GM12891 (cell line): ENCODE measurements around the gene TSPAN9.

Experiments used
- PAX5 ChIP-seq: IDR thresholded peaks from 2 replicates; pipeline ENCODE4 v1.6.1; 2011; ENCODE audit warnings: low read length, moderate library complexity, mild to moderate bottlenecking; ENCODE audit not compliant: insufficient read depth, severe bottlenecking
- POLR2A ChIP-seq: IDR thresholded peaks from 2 replicates; pipeline ENCODE4 v1.6.1; 2011; ENCODE audit warnings: low read depth, low read length, control low read depth
- POLR2AphosphoS5 ChIP-seq: IDR thresholded peaks from 2 replicates; pipeline ENCODE4 v1.6.1; 2011; ENCODE audit warnings: low read depth, low read length, control low read depth
- TAF1 ChIP-seq: IDR thresholded peaks from 2 replicates; pipeline ENCODE4 v1.6.1; 2011; ENCODE audit warnings: low read depth, low read length, control low read depth

DNA sequence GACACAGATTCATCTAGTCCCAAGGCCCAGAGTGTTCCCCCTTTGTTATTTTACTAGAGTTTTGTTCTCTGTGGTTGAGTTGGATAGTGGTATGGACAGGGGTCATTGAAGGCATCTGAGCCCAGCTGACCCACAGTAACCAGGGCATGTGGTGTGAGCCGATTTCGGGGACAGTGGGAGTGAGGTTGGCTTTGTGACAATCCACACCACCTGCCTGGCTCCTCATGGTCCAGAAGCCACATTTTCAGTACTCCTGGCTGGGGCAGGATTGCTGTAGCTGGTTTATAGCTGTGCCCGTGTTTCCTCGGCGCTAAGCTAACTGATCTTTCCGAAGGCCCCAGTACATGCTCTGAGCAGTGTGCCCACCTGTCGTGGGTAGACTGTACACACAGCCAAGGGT lies 116.0 kb downstream of the TSPAN9 start:
- TF ChIP-seq POLR2A = no peak
- no peak for TF ChIP-seq PAX5
- TF ChIP-seq POLR2AphosphoS5 = no peak
- no peak for TF ChIP-seq TAF1
